Astrocyte of the cerebellum (primary cell): ENCODE results near the gene TAF1D.
A peak's percentile ranks its signal among the peaks of the same experiment; 100 is the strongest.
"Not testable (repeated sequence)": the region's sequence is repeated elsewhere in the genome, so short reads cannot be mapped to it uniquely, and the experiment has no call there.

Experiments
- DNase-seq: peaks from one replicate; pipeline ENCODE4 v3.0.0-alpha.2; 2011; ENCODE audit warnings: low read depth
- H3K4me3 ChIP-seq: 2 replicates; pipeline ENCODE4 v1.5.1; 2011; ENCODE audit warnings: mild to moderate bottlenecking, low read depth, low read length, moderate library complexity
- in situ Hi-C: cut with HindIII; loops from 2 replicates; pipeline ENCODE4 v1.10.0; 2017; ENCODE audit warnings: low sequenced_read_pairs
- TF ChIP-seq, protein P1 (sequence below): IDR thresholded peaks from 2 replicates; pipeline ENCODE4 v1.5.1; 2012; ENCODE audit warnings: low read length, low read depth, moderate library complexity, mild to moderate bottlenecking; ENCODE audit errors: missing control alignments

TAF1D gene

DNA sequence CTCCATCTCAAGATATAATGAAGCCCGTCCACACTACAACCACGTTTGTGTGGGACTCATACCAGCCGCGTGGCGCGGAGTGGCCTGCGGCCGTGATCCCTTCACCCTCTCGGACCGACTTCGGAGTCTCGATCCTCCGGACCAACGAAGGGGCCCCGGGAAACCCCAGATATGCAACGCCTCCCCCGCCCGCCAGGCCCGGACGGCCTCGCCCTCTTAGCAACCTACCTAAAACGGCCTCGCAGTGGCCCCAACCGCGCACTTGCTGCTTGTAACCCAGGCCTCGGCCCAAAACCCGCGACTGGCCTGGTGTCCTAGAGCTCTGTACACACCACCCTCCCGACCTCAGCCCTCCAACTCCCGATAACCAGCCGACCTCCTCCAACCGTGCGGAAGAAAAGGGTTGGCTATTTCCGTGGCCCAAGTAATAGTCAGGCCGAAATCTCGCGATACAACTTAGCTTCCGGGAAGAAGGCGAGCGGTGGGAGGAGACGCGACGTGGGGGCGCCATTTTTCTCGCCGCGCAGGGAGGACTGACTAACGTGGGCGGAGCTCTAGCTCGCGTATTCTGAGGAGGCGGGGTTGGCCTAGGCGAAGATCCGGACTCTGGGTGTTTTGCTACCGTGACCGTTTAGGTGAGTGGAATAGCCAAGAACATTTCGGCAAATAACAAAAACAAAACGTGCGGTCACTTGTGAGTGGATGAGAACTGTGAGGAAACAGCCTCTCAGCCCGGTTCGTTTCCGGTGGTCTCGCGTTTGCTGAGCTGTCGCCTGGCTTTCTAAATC is at the start of gene TAF1D, which contains the start of gene C11orf54:
Gene TAF1D (minus strand): TSS at position 402 of the 788 bp plus-strand sequence. CDS start 2,191 bp downstream, outside the sequence.
Gene C11orf54 (plus strand): TSS at position 579 of the 788 bp plus-strand sequence. CDS start 5,722 bp downstream, outside the sequence.
- H3K4me3 ChIP-seq = peak within 1 kb of the TSS; percentile 94
- in situ Hi-C loops = no loop called here
- peak; percentile 96 for DNase-seq
- TF ChIP-seq, protein P1, sequence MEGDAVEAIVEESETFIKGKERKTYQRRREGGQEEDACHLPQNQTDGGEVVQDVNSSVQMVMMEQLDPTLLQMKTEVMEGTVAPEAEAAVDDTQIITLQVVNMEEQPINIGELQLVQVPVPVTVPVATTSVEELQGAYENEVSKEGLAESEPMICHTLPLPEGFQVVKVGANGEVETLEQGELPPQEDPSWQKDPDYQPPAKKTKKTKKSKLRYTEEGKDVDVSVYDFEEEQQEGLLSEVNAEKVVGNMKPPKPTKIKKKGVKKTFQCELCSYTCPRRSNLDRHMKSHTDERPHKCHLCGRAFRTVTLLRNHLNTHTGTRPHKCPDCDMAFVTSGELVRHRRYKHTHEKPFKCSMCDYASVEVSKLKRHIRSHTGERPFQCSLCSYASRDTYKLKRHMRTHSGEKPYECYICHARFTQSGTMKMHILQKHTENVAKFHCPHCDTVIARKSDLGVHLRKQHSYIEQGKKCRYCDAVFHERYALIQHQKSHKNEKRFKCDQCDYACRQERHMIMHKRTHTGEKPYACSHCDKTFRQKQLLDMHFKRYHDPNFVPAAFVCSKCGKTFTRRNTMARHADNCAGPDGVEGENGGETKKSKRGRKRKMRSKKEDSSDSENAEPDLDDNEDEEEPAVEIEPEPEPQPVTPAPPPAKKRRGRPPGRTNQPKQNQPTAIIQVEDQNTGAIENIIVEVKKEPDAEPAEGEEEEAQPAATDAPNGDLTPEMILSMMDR = peak; percentile 3

- TF ChIP-seq, protein P1 = no peak
- H3K4me3 ChIP-seq = peak overlapping the region; percentile 98
- in situ Hi-C loops = no loop called here
- DNase-seq = no peak
Measured at GRCh38 chr11:93784935-93785360, 43.7 kb upstream of the TAF1D start.

DNA sequence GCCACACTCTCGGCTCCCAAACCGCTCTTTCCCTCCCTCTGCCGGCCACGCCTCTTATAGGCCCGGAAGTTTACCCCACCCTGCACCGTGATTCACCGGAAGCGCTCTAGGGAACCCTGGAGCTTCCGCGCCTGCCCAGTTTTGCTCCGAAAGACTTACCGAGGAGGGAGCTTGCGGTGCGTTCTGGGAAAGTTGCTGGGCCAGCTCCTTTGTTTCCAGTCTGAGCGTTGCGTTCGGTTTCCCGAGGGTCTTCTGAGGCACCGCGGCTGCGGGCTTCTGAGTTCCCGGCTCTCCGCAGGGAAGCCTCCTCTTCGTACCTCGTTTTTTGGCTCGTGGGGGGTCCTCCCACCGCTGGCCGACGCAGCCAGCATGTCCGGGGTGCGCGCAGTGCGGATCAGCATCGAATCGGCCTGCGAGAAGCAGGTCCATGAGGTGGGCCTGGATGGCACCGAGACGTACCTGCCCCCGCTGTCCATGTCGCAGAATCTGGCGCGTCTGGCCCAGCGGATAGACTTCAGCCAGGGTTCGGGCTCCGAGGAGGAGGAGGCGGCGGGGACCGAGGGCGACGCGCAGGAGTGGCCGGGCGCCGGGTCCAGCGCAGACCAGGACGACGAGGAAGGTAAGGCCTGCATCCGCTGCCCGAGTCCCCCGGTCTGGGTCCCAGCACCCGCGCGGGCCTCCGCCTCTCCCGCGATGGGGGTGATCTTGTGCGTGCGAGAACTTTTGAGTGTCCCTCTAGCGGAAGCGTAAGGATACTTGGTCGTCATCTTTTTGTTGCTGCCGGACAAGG is 43.0 kb upstream of the TAF1D start, which contains the start of gene MED17:
Gene MED17 (plus strand): TSS at position 138 of the 790 bp plus-strand sequence. CDS start 232 bp downstream, at position 370.
- H3K4me3 ChIP-seq = peak within 1 kb of the TSS; percentile 98
- in situ Hi-C loops = no loop called here
- peak; percentile 88 for DNase-seq
- TF ChIP-seq, protein P1 = peak; percentile 55

DNA sequence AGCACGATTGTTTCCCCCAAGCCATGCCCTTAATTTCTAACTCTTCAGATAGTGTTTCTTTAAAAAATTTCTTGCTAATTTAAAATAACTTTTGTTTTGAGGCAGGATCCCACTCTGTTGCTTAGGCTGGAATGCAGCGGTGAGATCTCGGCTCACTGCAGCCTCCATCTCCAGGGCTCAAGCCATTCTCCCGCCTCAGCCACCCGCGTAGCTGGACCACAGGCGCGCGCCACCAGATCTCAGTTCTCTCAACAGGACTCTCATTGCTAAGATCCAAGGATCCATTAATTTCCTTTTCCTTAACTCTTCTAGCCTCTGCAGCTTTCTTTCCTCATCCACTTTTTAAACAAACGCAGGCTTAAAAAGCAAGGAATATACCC is 42.5 kb upstream of the TAF1D start:
- no peak for DNase-seq
- in situ Hi-C loops = no loop called here
- TF ChIP-seq, protein P1 = no peak
- H3K4me3 ChIP-seq = peak overlapping the region; percentile 98

DNA sequence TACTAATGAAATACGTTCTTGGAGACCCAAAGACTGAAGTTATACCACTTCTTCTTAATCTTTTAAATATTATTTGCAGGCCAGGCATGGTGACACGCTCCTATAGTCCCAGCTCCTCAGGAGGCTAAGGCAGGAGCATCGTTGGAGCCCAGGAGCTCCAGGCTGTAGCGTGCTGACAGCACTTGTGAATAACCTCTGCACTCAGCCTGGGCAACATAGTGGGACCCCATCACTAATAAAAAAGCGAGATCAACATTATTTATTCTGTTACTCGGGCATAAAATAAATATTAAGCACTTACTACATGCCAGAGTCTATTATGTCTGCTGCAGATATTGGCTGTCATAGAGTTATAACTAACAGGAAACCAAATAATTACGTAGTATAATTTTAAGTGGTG is 42.1 kb upstream of the TAF1D start:
- peak overlapping the region; percentile 98 for H3K4me3 ChIP-seq
- in situ Hi-C loops = no loop called here
- TF ChIP-seq, protein P1 = no peak
- DNase-seq = no peak

- in situ Hi-C loops = no loop called here
- no peak overlapping the region for H3K4me3 ChIP-seq
- TF ChIP-seq, protein P1 = peak; percentile 30
- no peak for DNase-seq
Measured at GRCh38 chr11:93775289-93775688, 34.0 kb upstream of the TAF1D start.

GRCh38 chr11:93774560-93774959 is 33.3 kb upstream of the TAF1D start:
- in situ Hi-C loops, DNase-seq, H3K4me3 ChIP-seq: not testable (repeated sequence)
